ENCODE results near the gene OLAH. TPM values are rescaled to one million over a fixed set of nuclear protein-coding genes. Genes with fewer than 3 reads are reported as not detected.

OLAH gene
- total RNA-seq, 4 donors from 2014 or later, result 2.2 TPM; not detected in 3

DNA sequence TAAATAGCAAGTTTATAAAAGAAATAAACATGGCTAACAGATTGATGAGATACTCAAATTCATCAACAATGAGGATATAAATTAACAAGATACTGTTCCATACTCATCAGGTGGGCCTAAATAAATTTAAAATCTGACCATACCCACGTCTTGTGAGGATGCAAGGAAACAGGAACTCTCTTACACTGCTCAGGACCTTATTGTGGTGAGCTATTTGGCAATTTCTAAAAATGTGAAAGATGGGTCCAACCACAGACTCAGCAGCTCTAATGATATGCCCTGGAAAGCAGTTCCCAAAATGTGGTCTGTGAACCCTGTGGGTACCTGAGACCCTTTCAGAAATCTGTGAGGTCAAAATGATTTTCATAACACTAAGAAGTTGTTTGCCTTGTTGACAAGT is 74.9 kb downstream of the OLAH start:
- Histone ChIP-seq H3K9me3 (no peaks in the 10 kb centered on the region), H3K4me1 (no peaks in the 10 kb centered on the region), H3K27me3 (no peaks in the 10 kb centered on the region), H3K36me3 (no peaks in the 10 kb centered on the region), H3K4me3 (no peak overlapping the region), H3K27ac (no peak overlapping the region)
- intact Hi-C loops (cut with DNase I; ENCODE audit: low total_unique reads), result no loop called here
- DNase-seq, result no peak
- TF ChIP-seq POLR2A (IDR thresholded peaks at IDR 0.05), result no peak
- TF ChIP-seq, protein P1, sequence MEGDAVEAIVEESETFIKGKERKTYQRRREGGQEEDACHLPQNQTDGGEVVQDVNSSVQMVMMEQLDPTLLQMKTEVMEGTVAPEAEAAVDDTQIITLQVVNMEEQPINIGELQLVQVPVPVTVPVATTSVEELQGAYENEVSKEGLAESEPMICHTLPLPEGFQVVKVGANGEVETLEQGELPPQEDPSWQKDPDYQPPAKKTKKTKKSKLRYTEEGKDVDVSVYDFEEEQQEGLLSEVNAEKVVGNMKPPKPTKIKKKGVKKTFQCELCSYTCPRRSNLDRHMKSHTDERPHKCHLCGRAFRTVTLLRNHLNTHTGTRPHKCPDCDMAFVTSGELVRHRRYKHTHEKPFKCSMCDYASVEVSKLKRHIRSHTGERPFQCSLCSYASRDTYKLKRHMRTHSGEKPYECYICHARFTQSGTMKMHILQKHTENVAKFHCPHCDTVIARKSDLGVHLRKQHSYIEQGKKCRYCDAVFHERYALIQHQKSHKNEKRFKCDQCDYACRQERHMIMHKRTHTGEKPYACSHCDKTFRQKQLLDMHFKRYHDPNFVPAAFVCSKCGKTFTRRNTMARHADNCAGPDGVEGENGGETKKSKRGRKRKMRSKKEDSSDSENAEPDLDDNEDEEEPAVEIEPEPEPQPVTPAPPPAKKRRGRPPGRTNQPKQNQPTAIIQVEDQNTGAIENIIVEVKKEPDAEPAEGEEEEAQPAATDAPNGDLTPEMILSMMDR (IDR thresholded peaks at IDR 0.05), result no peak

DNA sequence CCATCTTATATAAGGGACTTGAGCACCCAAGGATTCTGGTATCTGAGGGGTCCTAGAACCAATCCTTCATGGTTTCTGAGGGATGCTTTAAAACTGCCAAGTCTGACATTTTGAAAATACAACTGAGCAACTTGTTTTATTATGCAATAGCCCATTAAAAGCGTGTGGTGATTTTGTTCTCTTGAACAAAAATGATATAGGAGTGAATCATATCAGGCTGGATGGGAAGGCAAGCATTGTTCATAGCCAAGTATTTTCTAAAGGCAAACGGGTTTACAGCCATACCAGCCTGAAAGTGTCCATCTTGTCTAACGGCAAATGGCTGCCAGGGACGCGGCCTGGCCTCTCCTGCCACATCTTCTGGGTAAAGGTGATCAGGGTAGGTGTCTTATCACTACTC is 76.8 kb downstream of the OLAH start:
- Histone ChIP-seq H3K4me3 (no peak overlapping the region), H3K9me3 (no peaks in the 10 kb centered on the region), H3K36me3 (no peaks in the 10 kb centered on the region), H3K27me3 (no peaks in the 10 kb centered on the region), H3K27ac (no peak overlapping the region), H3K4me1 (no peaks in the 10 kb centered on the region)
- no peak for DNase-seq
- intact Hi-C loops (cut with DNase I; ENCODE audit: low total_unique reads), result no loop called here
- no peak for TF ChIP-seq POLR2A (IDR thresholded peaks at IDR 0.05)
- TF ChIP-seq, protein P1 (IDR thresholded peaks at IDR 0.05), result no peak

DNA sequence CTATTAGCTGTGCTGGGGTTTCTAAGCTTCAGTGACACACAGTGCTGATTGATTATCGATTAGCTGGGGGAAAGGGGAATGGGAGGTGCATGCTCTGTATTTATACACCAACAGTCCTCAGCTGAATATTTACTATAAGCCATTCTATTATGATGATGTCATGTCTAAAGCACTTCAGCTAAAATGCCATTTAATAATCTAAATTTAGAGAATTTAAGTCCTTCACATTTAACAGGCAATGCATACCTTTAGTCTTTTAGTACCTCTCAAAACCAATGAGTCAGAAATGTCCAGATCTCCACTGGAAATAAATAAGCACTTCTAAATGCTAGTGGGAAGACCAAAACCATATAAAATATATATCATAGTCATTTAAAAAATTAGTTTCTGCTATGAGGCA is 78.0 kb downstream of the OLAH start:
- TF ChIP-seq POLR2A (IDR thresholded peaks at IDR 0.05), result no peak
- TF ChIP-seq, protein P1 (IDR thresholded peaks at IDR 0.05), result no peak
- Histone ChIP-seq H3K27me3 (no peaks in the 10 kb centered on the region), H3K9me3 (no peaks in the 10 kb centered on the region), H3K4me1 (no peaks in the 10 kb centered on the region), H3K4me3 (no peak overlapping the region), H3K36me3 (no peaks in the 10 kb centered on the region), H3K27ac (no peak overlapping the region)
- intact Hi-C loops (cut with DNase I; ENCODE audit: low total_unique reads), result no loop called here
- DNase-seq, result no peak

DNA sequence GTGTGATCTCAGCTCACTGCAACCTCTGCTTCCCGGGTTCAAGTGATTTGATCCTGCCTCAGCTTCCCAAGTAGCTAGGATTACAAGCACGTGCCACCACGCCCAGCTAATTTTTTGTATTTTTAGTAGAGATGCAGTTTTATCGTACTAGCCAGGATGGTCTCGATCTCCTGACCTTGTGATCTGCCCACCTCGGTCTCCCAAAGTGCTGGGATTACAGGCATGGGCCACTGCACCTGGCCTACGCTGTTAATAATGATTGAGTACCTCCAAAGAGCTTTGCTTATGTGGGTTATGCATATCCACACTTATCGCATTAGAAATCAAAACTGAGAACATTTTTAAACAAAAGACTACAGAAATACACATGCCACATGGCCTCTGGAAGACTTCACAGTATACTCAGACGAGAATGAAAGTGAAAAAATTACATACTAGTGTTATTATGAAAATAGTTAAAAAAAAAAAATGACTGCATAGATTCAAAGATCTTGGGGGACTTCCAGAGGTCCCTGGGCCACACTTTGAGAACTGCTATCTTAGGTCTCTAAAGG is 78.8 kb downstream of the OLAH start:
- Histone ChIP-seq H3K36me3 (no peaks in the 10 kb centered on the region), H3K4me1 (no peaks in the 10 kb centered on the region), H3K4me3 (no peak overlapping the region), H3K9me3 (no peaks in the 10 kb centered on the region), H3K27ac (no peak overlapping the region), H3K27me3 (no peaks in the 10 kb centered on the region)
- intact Hi-C loops (cut with DNase I; ENCODE audit: low total_unique reads), result no loop called here
- DNase-seq, result no peak
- no peak for TF ChIP-seq POLR2A (IDR thresholded peaks at IDR 0.05)
- TF ChIP-seq, protein P1 (IDR thresholded peaks at IDR 0.05), result no peak

Other genes with a start within 250 kb of the OLAH start
- 1 to 10 TPM in 3 of 4 donors, not detected in 1; 2.6 to 9.1 (median 3.8) TPM for gene CDNF, start 205.9 kb upstream of the OLAH start, total RNA-seq
- 10 to 100 TPM; 10.4 to 19.4 (median 13.8) TPM for gene HSPA14, start 205.6 kb upstream of the OLAH start, total RNA-seq
- 10 to 100 TPM in 2 of 4 donors, 1 to 10 TPM in 2; 3.2 to 23.2 (median 8.6) TPM for gene MSANTD7, start 205.6 kb upstream of the OLAH start, total RNA-seq
- gene SUV39H2, start 165.1 kb upstream of the OLAH start, total RNA-seq, result 10 to 100 TPM in 2 of 4 donors, 1 to 10 TPM in 2; 7.4 to 41.5 (median 12.2) TPM
- gene DCLRE1C, start 89.8 kb upstream of the OLAH start, total RNA-seq, result 10 to 100 TPM; 10.5 to 22.6 (median 16.6) TPM
- not detected for gene MEIG1, start 84.6 kb upstream of the OLAH start, total RNA-seq
- gene ACBD7, start 44.8 kb downstream of the OLAH start, total RNA-seq, result 10 to 100 TPM in 1 of 4 donors, under 1 TPM in 1, not detected in 2; 0.37 to 12.2 TPM
- 10 to 100 TPM in 2 of 4 donors, 1 to 10 TPM in 1, under 1 TPM in 1; 0.29 to 17.4 (median 9.2) TPM for gene RPP38, start 53.4 kb downstream of the OLAH start, total RNA-seq
- 10 to 100 TPM in 3 of 4 donors, 1 to 10 TPM in 1; 7.4 to 42.7 (median 35.5) TPM for gene NMT2, start 124.8 kb downstream of the OLAH start, total RNA-seq